Mammary epithelial cell (primary cell): ENCODE data around the gene ICE1.

Experiments used
- CTCF ChIP-seq, 2 donors: IDR thresholded peaks in 1 of 2; conservative IDR thresholded peaks in 1 of 2; 2 replicates each; pipeline ENCODE4 v1.5.1; 2011 to 2012; ENCODE audit warnings: inconsistent platforms in 2 of 2, low read length in 2 of 2, mild to moderate bottlenecking in 2 of 2, control low read depth in 1 of 2, low read depth in 1 of 2; ENCODE audit not compliant: insufficient read depth in 1 of 2; ENCODE audit errors: extremely low read depth in 1 of 2
- EZH2 ChIP-seq: IDR thresholded peaks from 2 replicates; pipeline ENCODE4 v1.6.1; 2012; ENCODE audit warnings: low read length, inconsistent platforms, borderline replicate concordance

- TF ChIP-seq CTCF (conservative IDR thresholded peaks at IDR 0.05 in 1 of 2, IDR thresholded peaks at IDR 0.05 in 1 of 2; ENCODE audit: extremely low read depth in 1 of 2, insufficient read depth in 1 of 2, low read depth in 1 of 2, low read length in 2 of 2) (no peak), EZH2 (no peak)
Measured at GRCh38 chr5:5436203-5436760, 13.8 kb downstream of the ICE1 start.
